MM.1S (cell line): ENCODE measurements around the gene ARL14EPL.

ENCODE experiments used
- EZH2phosphoT487 ChIP-seq: fragments of 300-600 bp; sonication (generic); IDR thresholded peaks from 2 replicates; pipeline ENCODE4 v1.6.1; 2018; ENCODE audit warnings: antibody characterized with exemption, low read length
- TF ChIP-seq, protein P1 (sequence below): fragments of 300-600 bp; sonication (generic); IDR thresholded peaks from 2 replicates; pipeline ENCODE4 v1.5.1; 2016; ENCODE audit warnings: antibody characterized with exemption, low read length, mixed read lengths

DNA sequence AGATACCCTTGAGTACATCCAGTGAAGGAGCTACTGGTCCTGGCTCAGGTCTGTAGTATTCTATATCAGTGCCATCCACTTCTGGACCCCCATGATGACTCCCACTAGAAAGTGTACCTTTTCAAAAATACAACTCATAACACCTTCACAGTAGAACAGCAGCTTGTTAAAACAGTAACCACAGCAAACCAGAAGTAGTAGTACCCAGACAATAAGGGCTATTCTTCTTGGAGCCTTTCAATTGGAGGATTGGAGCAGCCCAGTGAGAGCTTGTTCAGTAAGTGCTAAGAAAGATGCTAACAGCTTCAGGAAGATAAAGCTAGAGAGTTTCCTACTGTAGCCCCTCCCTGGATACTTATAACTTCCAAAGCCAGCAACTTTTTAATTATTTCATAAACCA is 10.1 kb downstream of the ARL14EPL start:
- TF ChIP-seq, protein P1, sequence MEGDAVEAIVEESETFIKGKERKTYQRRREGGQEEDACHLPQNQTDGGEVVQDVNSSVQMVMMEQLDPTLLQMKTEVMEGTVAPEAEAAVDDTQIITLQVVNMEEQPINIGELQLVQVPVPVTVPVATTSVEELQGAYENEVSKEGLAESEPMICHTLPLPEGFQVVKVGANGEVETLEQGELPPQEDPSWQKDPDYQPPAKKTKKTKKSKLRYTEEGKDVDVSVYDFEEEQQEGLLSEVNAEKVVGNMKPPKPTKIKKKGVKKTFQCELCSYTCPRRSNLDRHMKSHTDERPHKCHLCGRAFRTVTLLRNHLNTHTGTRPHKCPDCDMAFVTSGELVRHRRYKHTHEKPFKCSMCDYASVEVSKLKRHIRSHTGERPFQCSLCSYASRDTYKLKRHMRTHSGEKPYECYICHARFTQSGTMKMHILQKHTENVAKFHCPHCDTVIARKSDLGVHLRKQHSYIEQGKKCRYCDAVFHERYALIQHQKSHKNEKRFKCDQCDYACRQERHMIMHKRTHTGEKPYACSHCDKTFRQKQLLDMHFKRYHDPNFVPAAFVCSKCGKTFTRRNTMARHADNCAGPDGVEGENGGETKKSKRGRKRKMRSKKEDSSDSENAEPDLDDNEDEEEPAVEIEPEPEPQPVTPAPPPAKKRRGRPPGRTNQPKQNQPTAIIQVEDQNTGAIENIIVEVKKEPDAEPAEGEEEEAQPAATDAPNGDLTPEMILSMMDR, result no peak
- TF ChIP-seq EZH2phosphoT487, result no peak
